ENCODE results near the gene GRIN2A. TPM values are rescaled to one million over a fixed set of nuclear protein-coding genes. Genes with fewer than 3 reads are reported as not detected.

Gene GRIN2A
- polyA plus RNA-seq, 1 donor from 2014 or later = 0.11 TPM

- H3F3A ChIP-seq (ENCODE audit: insufficient read depth, low read length, poor library complexity, severe bottlenecking) = no peaks in the 10 kb centered on the region
- H3K9ac ChIP-seq (ENCODE audit: low read length) = no peak overlapping the region
- H3K9me2 ChIP-seq (ENCODE audit: insufficient read depth, low read length) = no peaks in the 10 kb centered on the region
- no peaks in the 10 kb centered on the region for H3K36me3 ChIP-seq (ENCODE audit: insufficient read depth, low read length)
- no peak for TF ChIP-seq CTCF (IDR thresholded peaks at IDR 0.05; ENCODE audit: poor library complexity, severe bottlenecking)
- TF ChIP-seq EZH2 (IDR thresholded peaks at IDR 0.05; ENCODE audit: borderline replicate concordance, insufficient read depth, low read length, poor library complexity, severe bottlenecking) = no peak
- TF ChIP-seq SMC3 (conservative IDR thresholded peaks at IDR 0.05; ENCODE audit: poor library complexity) = no peak
- TF ChIP-seq POLR2AphosphoS5 (IDR thresholded peaks at IDR 0.05) = no peak
- TF ChIP-seq EP300 (conservative IDR thresholded peaks at IDR 0.05; ENCODE audit: poor library complexity, severe bottlenecking) = no peak
- no peak for TF ChIP-seq TAF1 (IDR thresholded peaks at IDR 0.05; ENCODE audit: low read depth)
- no peak for TF ChIP-seq REST (IDR thresholded peaks at IDR 0.05; ENCODE audit: borderline replicate concordance)
- TF ChIP-seq MXI1 (conservative IDR thresholded peaks at IDR 0.05; ENCODE audit: poor library complexity, severe bottlenecking) = no peak
- no peak for TF ChIP-seq RAD21 (conservative IDR thresholded peaks at IDR 0.05)
- no peak overlapping the region for H3K4me2 ChIP-seq (ENCODE audit: low read length)
- H3K9me3 ChIP-seq (ENCODE audit: low read length) = no peaks in the 10 kb centered on the region
- H2AFZ ChIP-seq (ENCODE audit: low read depth, low read length) = no peak overlapping the region
- no peaks in the 10 kb centered on the region for H3K79me2 ChIP-seq (replicated peaks; ENCODE audit: insufficient read depth, low read length)
- no peaks in the 10 kb centered on the region for H4K20me1 ChIP-seq (ENCODE audit: insufficient read depth)
- H3K4me3 ChIP-seq (ENCODE audit: low read length) = no peak overlapping the region
- H3K27me3 ChIP-seq (ENCODE audit: insufficient read depth, low read depth, low read length) = no peaks in the 10 kb centered on the region
- no peak overlapping the region for H3K27ac ChIP-seq (ENCODE audit: low read length)
Measured at GRCh38 chr16:9778849-9779248, 403.4 kb downstream of the GRIN2A start.

- Histone ChIP-seq H3K79me2 (replicated peaks; ENCODE audit: insufficient read depth, low read length) (no peaks in the 10 kb centered on the region), H3K9ac (ENCODE audit: low read length) (no peak overlapping the region), H3K4me2 (ENCODE audit: low read length) (no peak overlapping the region), H3F3A (ENCODE audit: insufficient read depth, low read length, poor library complexity, severe bottlenecking) (no peaks in the 10 kb centered on the region), H3K4me3 (ENCODE audit: low read length) (no peak overlapping the region), H3K9me3 (ENCODE audit: low read length) (no peaks in the 10 kb centered on the region), H2AFZ (ENCODE audit: low read depth, low read length) (no peak overlapping the region), H4K20me1 (ENCODE audit: insufficient read depth) (no peaks in the 10 kb centered on the region), H3K27me3 (ENCODE audit: insufficient read depth, low read depth, low read length) (no peaks in the 10 kb centered on the region), H3K27ac (ENCODE audit: low read length) (no peak overlapping the region), H3K36me3 (ENCODE audit: insufficient read depth, low read length) (no peaks in the 10 kb centered on the region), H3K9me2 (ENCODE audit: insufficient read depth, low read length) (no peaks in the 10 kb centered on the region)
- TF ChIP-seq MXI1 (conservative IDR thresholded peaks at IDR 0.05; ENCODE audit: poor library complexity, severe bottlenecking) = no peak
- no peak for TF ChIP-seq EZH2 (IDR thresholded peaks at IDR 0.05; ENCODE audit: borderline replicate concordance, insufficient read depth, low read length, poor library complexity, severe bottlenecking)
- TF ChIP-seq TAF1 (IDR thresholded peaks at IDR 0.05; ENCODE audit: low read depth) = no peak
- no peak for TF ChIP-seq POLR2AphosphoS5 (IDR thresholded peaks at IDR 0.05)
- no peak for TF ChIP-seq CTCF (IDR thresholded peaks at IDR 0.05; ENCODE audit: poor library complexity, severe bottlenecking)
- TF ChIP-seq EP300 (conservative IDR thresholded peaks at IDR 0.05; ENCODE audit: poor library complexity, severe bottlenecking) = no peak
- no peak for TF ChIP-seq RAD21 (conservative IDR thresholded peaks at IDR 0.05)
- TF ChIP-seq REST (IDR thresholded peaks at IDR 0.05; ENCODE audit: borderline replicate concordance) = no peak
- no peak for TF ChIP-seq SMC3 (conservative IDR thresholded peaks at IDR 0.05; ENCODE audit: poor library complexity)
Measured at GRCh38 chr16:9775998-9776397, 406.2 kb downstream of the GRIN2A start.
